HG03457 (cell line): ENCODE results near the gene FGB.

Experiments
- ATAC-seq: cut with Tn5 transposase; IDR thresholded peaks from one replicate; pipeline ENCODE4 v1.9.1; 2021; ENCODE audit warnings: moderate number of reproducible peaks; ENCODE audit not compliant: unreplicated experiment

FGB gene

GRCh38 chr4:154565704-154566103 is 2.9 kb downstream of the FGB start:
- no peak for ATAC-seq

- no peak for ATAC-seq
Measured at GRCh38 chr4:154566639-154567204, 3.9 kb downstream of the FGB start.

GRCh38 chr4:154569028-154569427 is 6.2 kb downstream of the FGB start:
- ATAC-seq: no peak

- ATAC-seq: no peak
Measured at GRCh38 chr4:154569584-154569983, 6.8 kb downstream of the FGB start.

- no peak for ATAC-seq
Measured at GRCh38 chr4:154573190-154573870, 10.5 kb downstream of the FGB start.

- ATAC-seq: no peak
Measured at GRCh38 chr4:154574311-154574710, 11.5 kb downstream of the FGB start.

- no peak for ATAC-seq
Measured at GRCh38 chr4:154577324-154577723, 14.5 kb downstream of the FGB start.

- ATAC-seq: no peak
Measured at GRCh38 chr4:154578919-154579318, 16.1 kb downstream of the FGB start.

GRCh38 chr4:154579927-154580326 is 17.1 kb downstream of the FGB start:
- no peak for ATAC-seq

GRCh38 chr4:154582723-154583122 is 19.9 kb downstream of the FGB start:
- ATAC-seq: no peak

- no peak for ATAC-seq
Measured at GRCh38 chr4:154583230-154583629, 20.4 kb downstream of the FGB start.

- no peak for ATAC-seq
Measured at GRCh38 chr4:154583677-154584076, 20.9 kb downstream of the FGB start.

- ATAC-seq: no peak
Measured at GRCh38 chr4:154584259-154584658, 21.4 kb downstream of the FGB start.

- ATAC-seq: no peak
Measured at GRCh38 chr4:154585369-154586018, 22.7 kb downstream of the FGB start.

- no peak for ATAC-seq
Measured at GRCh38 chr4:154586296-154587033, 23.7 kb downstream of the FGB start.

GRCh38 chr4:154588198-154588597 is 25.4 kb downstream of the FGB start:
- no peak for ATAC-seq

GRCh38 chr4:154589296-154590197 is 26.7 kb downstream of the FGB start:
- no peak for ATAC-seq

GRCh38 chr4:154590329-154591006 is 27.7 kb downstream of the FGB start, which contains the start of gene FGA:
Gene FGA, minus strand, starts transcription at chr4:154590742. Its CDS starts 55 bp downstream, at chr4:154590687.
- no peak for ATAC-seq

GRCh38 chr4:154591890-154592289 is 29.1 kb downstream of the FGB start:
- ATAC-seq: no peak

- ATAC-seq: no peak
Measured at GRCh38 chr4:154593868-154594267, 31.1 kb downstream of the FGB start.
